Measurements from ENCODE around the gene TRPC3.
"Not testable (repeated sequence)": the region's sequence is repeated elsewhere in the genome, so short reads cannot be mapped to it uniquely, and the experiment has no call there.

Gene TRPC3

DNA sequence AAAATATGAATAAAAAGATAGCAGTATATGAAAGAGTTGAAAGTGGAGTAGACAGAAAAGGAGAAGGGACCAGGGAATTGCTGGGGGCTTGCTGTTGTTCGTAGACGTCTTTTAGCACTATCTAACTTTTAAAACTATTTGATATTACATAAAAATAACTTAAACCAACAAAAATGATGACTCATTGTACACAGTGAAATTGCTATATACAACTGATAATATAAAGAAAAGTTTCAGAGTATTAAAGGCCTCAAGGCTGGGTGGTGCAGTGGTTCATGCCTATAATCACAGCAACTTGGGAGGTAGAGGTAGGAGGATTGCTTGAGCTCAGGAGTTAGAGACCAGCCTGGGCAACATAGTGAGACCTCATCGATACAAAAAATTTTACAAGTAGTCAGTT lies 5.2 kb downstream of the TRPC3 start:
- DNase-seq (ENCODE audit: low read depth in 3 of 3): no peak

- no peak for DNase-seq (ENCODE audit: low read depth in 3 of 3)
Measured at GRCh38 chr4:121943941-121944340, 7.9 kb downstream of the TRPC3 start.

DNA sequence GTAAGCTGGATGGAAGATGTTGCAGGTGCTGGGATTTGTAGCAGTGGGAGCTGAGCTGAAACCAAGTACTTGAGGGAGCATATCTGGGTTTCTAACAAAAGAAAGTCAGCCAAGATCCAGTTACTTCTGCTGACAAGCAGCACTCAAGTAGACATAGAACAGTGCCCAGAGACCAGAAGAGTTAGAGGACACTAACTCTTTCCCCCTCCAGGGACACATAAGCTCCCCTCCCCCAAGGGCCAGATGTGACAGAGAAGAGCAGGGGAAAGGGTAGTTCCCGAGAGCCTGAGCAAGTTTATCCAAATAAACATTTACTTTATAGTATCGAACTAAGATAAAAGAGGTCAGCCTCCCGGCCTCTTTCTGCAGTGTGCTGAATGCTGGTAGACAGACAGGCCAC lies 12.2 kb downstream of the TRPC3 start:
- DNase-seq (ENCODE audit: low read depth in 3 of 3): no peak

- no peak for DNase-seq (ENCODE audit: low read depth in 3 of 3)
Measured at GRCh38 chr4:121938282-121939092, 13.4 kb downstream of the TRPC3 start.

GRCh38 chr4:121936101-121936500 lies 15.8 kb downstream of the TRPC3 start:
- DNase-seq (ENCODE audit: low read depth in 3 of 3): no peak

DNA sequence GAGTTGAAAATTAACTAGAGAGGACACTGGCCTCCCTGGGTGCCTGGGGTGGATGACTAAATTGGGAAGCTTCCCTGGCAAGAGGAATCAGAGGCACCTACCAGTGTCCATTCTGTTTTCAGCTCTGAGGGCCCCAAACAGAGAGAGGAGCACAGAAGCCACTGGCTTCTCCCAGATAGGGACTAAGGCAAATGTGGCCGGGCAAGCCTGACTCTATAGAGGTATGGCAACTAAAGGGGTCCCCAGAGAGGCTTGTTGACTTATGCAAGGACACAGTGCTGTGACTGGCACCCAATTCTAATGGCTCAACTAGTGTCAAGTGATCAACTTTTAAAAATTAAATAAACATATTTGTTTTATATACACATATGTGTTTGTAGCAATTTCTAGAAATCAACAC lies 17.2 kb downstream of the TRPC3 start:
- DNase-seq (ENCODE audit: low read depth in 3 of 3): no peak

DNA sequence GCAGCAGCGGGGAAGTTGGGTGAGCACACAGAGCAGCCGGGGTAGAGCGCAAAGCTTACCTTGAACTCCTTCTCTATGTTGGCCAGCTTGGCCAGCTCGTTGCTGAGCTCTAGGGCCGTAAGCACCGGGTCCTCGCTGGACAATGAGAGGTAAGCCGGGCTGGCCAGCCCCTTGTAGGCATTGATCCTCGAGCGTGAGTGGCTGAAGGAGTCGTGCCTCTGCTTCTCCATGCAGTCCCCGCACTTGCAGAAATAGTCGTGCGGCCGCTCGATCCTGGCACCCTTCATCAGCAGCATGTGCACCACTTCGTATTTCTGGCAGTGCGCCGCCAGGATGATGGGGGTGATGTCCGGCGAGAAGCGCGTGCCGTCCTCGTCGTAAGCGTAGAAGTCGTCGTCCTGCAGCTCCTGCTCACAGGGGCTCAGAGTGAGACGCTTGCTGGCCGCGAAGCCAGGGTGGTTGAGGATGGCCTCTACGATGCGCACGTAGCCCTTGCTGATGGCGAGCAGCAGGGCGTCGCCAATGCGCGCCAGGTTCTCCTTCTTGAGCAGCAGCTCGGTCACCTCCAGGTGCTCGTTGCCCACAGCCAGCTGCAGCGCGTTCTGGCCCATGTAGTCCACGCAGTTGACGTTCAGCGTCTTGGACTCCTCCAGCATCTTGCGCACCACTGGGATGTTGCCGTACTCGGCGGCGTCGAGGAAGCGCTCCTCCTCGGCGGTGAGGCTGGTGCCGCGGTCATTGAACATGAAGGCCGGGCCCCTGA lies 19.5 kb downstream of the TRPC3 start:
- no peak for DNase-seq (ENCODE audit: low read depth in 3 of 3)

DNA sequence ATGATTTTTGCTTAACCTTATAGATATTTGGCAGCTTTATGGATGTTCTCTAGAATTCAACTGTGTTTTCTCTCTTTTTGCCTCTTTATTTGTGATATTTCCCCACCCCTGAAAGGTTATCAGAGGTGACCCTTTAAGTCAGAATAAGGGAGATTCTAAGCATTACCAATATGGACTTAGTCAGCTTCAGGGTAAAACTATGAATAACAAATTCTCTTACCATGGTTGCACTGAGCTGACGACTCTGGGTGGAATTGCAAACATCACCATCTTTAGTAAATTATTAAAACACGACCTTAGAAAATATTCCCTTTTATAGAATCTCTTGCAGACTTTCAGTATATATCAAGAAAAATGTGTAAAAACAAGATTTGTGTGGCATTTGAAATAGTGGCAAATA lies 21.6 kb downstream of the TRPC3 start:
- no peak for DNase-seq (ENCODE audit: low read depth in 3 of 3)

DNA sequence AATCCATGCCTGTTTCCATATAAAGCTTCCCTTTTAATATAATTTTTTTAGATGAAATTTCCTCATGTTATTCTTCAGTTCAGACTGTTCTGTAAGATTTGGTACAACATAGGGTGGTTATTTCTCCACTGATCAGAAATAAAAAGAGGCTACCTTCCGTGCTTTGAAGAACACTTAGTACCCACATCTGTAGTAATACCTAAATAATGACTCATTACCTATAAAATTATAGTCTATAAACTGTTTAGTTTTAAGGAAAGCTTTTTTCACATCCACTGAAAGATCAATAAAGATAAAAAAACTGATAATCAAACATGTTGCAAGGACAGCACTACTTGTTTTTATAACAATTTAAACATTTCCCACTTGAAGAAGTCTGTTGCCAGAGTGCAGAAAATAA lies 23.9 kb downstream of the TRPC3 start:
- DNase-seq (ENCODE audit: low read depth in 3 of 3): no peak

DNA sequence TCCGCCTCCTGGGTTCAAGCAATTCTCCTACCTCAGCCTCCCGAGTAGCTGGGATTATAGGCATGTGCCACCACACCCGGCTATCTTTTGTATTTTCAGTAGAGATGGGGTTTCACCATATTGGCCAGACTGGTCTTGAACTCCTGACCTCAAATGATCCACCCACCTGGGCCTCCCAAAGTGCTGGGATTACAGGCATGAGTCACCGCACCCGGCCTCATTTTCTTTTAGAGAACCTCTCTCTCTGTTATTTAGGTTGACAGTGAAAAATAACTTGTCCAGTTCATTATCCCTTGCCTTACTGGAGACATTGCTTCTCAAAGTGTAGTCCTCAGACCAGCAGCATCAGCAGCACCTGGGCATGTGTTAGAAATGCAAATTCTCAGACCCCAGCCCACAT lies 25.4 kb downstream of the TRPC3 start:
- DNase-seq (ENCODE audit: low read depth in 3 of 3): not testable (repeated sequence)

- DNase-seq (ENCODE audit: low read depth in 3 of 3): no peak
Measured at GRCh38 chr4:121923306-121923705, 28.6 kb downstream of the TRPC3 start.

GRCh38 chr4:121913667-121914066 lies 38.2 kb downstream of the TRPC3 start:
- no peak for DNase-seq (ENCODE audit: low read depth in 3 of 3)

DNA sequence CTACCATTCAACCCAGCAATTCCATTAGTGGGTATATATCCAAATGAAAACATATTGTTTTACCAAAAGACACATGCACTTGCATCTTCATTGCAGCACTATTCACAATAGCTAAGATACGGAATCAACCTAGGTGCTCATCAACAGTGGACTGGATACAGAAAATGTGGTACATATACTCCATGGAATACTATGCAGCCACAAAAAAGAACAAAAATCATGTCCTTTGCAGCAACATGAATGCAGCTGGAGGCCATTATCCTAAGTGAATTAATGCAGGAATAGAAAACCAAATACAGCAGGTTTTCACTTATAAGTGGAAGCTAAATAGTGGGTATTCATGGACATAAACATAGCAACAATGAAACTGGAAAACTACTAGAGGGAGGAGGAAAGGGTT lies 43.5 kb downstream of the TRPC3 start:
- DNase-seq (ENCODE audit: low read depth in 3 of 3): no peak

DNA sequence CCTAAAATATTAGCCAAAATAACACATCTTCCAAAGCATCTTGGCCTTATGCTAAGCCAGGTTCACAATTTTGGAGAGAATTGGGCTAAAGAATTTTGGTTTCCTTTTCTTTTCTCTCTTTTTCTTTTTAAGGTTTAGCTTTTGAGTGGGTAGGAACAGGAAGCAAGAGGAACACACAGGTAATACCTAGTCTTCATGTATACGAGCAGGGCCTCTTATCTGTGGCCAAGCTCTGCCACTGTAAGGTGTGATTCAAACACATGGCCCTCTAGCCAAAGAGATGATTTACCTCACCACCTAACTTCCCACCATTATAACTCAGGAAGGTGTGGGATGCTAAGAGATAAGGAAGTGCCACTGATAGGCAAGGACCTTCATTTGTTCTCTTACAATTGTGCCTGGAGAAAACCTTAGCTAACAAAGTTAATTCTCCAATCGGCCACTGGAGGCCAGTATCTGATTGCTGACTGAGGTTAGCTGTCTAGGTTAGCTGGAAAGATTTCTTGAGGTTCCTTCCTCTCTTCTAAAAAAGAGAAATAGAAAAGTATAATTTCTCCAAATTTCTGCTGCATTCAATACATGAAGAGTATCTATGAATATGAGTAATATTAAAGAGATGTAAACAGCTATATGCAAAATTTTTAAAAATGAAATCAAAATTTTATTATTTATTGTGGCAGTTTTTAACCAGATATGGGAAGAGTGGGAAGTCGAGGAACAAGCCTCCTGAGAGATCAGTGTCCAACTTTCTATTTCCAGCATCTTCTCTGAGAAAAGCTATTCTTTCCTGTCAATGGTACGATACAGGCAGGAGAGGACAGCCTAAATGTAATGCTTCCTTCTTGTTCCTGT lies 51.5 kb downstream of the TRPC3 start:
- DNase-seq (ENCODE audit: low read depth in 3 of 3): peak in 2 of 3 experiments; percentile 21 to 26

- no peak for DNase-seq (ENCODE audit: low read depth in 3 of 3)
Measured at GRCh38 chr4:121898150-121898549, 53.7 kb downstream of the TRPC3 start.

DNA sequence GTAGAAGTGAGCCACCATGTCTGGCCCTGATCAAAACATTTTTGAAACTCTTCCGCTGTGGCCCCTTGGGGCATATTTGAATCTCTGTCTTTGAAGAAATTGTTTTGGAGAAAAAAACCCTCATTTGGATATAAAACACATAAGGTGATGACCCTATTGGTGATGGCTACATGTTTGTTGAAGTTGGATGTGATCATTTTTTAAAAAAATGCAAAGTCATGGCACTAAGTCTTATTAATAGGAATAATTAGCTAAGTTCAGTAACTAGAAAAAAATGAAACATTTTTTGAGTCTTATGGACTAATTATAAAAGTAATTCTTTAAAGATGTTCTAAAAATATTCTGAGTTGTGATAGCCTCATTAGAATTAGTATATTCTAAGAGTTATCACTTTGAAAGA lies 63.7 kb downstream of the TRPC3 start:
- no peak for DNase-seq (ENCODE audit: low read depth in 3 of 3)

DNA sequence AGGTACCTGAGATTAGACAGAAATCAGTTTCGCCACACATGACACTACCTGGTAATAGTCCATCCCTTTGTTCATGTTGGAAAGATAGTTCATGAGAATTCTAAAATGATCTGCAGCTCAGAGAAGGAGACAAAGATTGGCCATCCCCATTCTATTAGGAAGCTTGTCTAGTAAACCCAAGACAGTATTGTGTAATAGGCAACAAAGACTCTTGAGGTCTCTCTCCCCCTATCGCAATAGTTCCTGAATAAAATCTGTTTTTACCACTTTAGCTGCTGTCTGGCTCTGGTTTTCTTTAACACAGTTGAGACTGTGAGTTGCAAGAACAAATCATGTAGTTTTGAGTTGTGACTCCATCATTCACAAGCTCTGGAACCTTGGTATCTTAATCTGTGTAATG lies 66.7 kb downstream of the TRPC3 start:
- DNase-seq (ENCODE audit: low read depth in 3 of 3): no peak

- no peak for DNase-seq (ENCODE audit: low read depth in 3 of 3)
Measured at GRCh38 chr4:121881158-121881557, 70.7 kb downstream of the TRPC3 start.

DNA sequence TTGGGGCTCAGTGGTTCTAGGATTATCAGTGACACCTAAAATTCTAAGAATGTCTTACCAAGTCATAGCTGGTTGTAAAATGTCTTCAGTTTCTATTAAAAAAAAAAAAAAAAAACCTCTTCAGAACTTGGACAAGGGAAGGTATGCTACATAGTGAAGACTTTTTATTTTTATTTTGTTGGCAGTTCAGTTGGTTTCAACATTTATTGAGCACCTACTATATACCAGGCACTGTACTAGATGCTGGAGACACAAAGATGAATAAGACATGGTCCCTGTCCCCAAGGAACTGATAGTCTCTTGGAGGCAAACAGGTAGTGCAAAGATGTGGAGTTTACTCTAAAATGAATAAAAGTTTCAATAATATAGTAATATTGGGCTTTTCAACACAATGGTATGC lies 72.7 kb downstream of the TRPC3 start:
- no peak for DNase-seq (ENCODE audit: low read depth in 3 of 3)

GRCh38 chr4:121877041-121877773 lies 74.7 kb downstream of the TRPC3 start:
- no peak for DNase-seq (ENCODE audit: low read depth in 3 of 3)

DNA sequence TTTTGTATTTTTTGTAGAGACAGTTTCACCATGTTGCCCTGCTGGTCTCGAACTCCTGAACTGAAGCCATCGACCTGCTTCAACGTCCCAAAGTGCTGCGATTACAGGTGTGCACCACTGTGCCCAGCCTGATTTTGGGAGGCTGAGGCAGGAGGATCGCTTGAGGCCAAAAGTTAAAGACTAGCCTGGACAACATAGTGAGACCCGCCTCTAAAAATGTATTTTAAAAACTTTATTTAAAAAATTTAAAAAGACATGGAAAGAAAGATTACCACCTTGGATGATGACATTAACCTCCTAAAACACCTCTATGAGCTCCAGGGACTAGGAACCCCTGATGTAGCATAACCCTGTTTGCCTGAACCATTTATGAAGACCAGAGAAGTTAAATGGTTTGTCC lies 75.8 kb downstream of the TRPC3 start:
- DNase-seq (ENCODE audit: low read depth in 3 of 3): no peak

DNA sequence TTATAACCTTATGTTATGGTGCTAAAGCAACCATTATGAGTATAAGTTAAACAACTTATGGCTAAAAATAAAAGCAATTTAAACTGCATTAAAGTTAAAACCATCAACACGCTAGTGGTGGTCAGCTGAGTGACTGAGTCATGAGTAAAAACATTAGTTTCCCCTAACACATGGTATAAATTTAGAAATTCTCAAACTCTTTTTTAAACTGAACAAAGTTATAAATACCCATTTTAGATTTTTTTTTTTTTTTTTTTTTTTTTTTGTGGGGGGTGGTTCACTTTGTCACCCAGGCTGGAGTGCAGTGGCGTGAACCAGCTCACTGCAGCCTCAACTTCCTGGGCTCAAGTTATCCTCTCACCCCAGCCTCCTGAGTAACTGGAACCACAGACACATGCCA lies 76.2 kb downstream of the TRPC3 start:
- DNase-seq (ENCODE audit: low read depth in 3 of 3): no peak
